Activated effector memory CD4-positive, alpha-beta T cell treated with Interleukin-2 at 50 U/mL for 16 hours (primary cell): ENCODE data around the gene NRL.
"Not testable (repeated sequence)": the region's sequence is repeated elsewhere in the genome, so short reads cannot be mapped to it uniquely, and the experiment has no call there.

Experiments used
- DNase-seq: peaks from one replicate; pipeline ENCODE4 v3.0.0-alpha.2; 2020

NRL gene

DNA sequence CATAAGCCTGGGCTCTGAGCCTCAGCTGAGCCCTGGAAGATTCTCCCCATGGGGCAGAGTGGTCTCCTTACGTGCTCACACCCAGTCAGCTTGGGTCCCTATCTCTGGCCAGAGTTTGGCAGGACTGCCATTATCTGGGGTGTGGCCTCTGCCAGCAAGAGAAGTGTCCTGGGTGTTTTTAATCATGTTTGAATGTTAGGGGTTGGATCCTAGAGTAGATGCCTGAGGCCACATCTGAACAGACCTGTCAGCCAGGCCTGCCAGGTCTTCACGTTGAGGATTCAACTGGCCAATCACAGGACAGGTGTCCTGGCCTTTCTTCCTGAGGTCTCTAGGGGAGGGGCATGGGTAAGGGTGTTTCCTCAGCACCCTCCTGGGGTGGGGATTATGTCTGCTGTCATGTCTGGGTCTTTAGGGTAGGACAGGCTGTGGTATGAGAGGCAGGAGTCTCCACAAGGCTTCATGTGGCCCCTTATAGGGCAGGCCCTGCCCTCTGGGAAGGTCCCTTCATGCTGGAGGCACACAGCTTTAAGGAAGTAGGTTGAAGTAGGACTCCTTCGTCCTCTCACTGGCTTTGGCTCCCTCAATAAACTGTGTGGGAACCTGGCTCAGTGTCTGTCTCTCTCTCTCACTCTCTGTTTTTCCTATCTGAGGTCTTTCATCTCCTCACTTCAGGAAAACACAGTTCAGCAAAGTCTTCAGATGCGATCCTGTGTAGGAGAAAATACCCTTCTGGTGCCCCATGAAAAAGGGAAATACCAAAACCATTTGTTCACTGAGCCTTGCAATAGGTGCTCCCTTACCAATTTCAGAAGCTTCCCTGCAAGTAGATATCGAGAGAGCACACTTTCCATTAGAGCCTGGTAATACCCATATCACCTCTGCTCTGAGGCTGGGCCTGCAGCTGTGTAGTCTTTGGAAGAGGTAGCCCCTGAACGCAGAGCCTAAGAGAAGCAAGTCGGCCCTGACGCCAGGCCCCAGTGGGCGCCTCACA lies 9.0 kb upstream of the NRL start:
- DNase-seq, result no peak

DNA sequence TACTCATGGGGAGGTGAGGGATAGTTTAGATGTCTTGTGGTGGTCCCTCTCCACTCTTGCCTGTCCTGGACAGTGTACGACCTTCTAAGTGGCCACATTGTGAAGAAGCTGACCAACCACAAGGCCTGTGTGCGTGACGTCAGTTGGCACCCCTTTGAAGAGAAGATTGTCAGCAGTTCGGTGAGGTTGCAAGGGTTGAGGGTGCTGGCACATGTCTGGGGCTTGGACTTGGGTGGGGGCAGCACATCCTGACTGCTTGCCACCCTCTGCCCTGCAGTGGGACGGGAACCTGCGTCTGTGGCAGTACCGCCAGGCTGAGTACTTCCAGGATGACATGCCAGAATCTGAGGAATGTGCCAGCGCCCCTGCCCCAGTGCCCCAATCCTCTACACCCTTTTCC lies 8.1 kb upstream of the NRL start:
- DNase-seq, result no peak

DNA sequence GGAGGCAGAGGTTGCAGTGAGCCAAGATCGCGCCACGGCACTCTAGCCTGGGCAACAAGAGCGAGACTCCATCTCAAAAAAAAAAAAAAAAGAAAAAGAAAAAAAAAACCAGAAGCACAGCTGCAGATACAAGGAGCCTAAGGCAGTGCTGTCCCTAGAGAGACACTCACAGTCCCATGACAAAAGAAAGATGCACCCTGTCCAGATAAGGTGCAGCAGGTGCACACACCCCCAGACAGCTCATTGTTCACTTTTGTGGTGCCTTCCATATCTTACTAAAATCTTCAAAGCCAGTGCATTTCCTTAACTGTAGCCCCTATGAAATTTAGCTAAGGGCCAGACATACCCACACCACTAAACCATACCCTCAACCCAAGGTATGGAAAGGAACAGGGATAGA lies 7.7 kb upstream of the NRL start:
- no peak for DNase-seq

DNA sequence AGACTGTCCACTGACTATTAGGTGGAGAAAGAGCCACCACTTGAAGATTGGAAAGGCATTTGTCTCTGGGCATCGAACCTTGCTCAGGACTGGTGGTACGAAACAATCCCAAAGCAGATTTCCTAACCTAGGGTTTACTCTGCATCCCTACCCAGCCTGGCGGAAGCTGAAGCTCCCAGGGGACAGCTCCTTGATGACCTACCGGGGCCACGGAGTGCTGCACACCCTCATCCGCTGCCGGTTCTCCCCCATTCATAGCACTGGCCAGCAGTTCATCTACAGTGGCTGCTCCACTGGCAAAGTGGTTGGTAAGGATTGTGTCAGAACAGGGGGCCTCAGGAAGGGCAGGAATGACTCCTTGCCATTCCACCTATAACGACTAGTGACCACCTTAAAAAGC lies 6.5 kb upstream of the NRL start:
- no peak for DNase-seq

DNA sequence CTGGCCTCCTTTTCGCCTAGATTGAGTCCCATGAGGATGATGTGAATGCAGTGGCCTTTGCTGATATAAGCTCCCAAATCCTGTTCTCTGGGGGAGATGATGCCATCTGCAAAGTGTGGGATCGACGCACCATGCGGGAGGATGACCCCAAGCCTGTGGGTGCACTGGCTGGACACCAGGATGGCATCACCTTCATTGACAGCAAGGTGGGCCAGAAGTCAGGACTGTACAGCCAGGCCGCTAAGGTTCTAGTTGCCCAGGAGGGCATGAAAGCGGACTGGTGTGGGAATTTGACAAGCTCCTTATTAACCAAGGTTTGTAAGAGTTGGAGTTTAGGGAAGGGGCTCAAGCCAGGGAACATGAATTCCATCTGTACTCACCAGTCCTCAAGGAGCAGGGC lies 4.9 kb upstream of the NRL start:
- DNase-seq, result no peak

- no peak for DNase-seq
Measured at GRCh38 chr14:24117179-24117578, 2.4 kb upstream of the NRL start.

DNA sequence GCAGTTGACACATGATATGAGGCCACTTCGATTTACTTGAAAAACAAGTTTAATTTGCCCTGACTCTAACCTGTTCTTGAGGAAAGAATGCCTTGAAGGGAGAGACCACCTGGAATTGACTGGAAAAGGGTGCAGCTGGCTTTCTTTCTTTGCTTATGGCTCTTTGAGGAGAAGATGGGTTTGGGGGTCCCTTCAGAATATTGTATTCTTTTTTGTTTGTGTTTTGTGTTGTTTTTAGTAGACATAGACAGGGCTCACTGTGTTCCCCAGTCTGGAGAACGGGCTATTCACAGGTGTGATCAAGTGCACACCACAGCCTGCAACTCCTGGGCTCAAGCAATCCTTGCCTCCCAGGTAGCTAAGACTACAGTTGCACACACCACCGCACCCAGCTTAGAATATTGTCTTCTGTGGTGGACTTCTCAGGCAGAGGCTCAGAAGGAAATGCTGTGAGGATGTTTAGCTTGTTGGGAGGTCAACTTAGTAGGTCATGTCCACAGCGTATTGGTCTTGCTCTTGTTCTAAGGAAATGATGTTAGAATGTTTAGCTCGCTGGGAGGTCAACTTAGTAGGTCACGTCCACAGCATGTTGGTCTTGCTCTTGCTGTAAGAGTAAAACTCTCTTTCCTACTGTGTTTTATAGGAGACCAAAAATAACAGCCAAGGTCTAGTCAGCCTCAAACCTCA lies 1.5 kb upstream of the NRL start:
- no peak for DNase-seq

DNA sequence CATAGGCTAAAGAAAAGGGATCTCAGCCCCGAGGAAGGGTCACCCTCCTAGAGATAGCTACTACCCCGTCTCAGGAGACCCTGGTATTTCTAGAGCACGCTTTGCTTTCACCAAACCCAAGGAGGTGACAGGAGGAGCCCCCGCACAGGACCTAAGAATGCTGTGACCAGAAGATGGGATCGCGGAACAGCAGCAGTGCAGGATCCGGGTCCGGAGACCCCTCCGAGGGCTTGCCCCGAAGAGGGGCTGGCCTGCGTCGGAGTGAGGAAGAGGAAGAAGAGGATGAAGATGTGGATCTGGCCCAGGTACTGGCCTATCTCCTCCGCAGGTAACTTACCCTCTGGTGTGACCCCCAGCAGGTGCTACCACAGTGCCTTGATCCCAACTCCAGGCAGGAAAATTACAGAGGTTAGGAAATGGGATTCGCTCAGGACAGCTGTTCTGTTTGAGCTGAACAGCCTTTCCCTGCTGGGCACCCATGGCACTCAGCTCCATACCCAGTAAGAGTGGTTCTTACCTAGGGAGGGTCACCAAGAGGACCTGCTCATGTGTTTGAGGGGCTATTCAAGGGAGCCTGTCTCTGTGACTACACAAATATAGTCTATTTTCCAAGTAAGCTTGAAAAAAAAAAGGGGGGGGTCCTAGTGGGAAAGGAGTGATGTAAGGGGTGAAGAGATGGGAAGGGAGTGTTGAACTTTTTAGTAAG lies 826 bp upstream of the NRL start:
- DNase-seq, result no peak

DNA sequence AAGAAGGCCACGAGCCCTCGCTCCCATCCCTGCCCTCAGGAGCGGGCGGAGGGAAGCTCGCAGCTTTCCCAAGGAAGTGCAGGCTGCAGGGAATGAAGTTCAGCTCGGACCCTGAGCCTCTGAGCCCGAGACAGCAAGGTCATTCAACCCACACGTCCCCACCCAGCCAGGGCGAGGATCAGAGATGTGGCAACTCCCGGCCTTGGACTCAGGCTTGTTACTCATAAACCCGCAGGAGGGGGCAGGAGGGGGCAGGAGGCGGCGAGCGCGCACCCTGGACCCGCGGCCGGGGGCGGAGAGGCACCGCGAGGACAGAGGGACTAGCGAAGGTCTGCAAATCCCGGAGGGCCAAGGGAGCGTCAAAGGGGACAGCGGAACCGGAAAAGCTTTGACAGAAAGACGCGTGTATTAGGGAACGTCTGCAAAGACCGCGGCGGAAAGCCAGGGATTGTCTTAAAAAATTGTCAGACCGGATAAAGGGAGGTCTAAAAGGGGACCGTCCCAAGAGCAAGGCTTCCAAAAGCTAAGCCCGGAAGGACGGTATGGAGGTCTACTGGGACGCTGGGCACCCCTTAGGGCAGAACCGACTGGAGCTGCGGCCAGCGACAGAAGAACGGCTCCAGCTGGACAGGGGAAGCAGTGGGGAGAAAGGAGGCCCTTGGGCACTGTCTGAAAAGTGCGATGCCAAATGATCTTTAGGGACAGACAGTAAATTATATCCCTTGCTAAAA lies 783 bp downstream of the NRL start:
- peak; percentile 75 for DNase-seq

DNA sequence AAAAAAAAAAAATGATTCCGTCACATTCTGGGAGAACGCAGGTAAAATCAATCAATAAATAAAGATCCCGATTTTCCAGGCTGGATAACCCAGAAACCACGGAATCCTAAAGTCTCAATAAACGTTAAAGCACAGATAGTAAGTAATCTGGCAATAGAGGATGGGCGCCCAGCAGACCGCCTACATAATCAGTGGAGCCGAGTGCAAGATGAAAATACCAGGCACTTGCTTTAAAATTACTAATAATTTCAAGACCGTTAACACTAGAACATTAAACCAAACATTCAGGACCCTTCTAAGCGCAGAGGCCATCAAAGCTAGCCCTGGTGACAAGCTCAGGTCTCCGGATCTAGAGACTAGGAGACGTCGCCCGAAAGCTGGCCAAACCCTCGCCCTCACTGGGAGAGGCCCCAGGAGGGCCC lies 1.4 kb downstream of the NRL start:
- DNase-seq, result no peak

- DNase-seq, result no peak
Measured at GRCh38 chr14:24110523-24110922, 4.2 kb downstream of the NRL start.

DNA sequence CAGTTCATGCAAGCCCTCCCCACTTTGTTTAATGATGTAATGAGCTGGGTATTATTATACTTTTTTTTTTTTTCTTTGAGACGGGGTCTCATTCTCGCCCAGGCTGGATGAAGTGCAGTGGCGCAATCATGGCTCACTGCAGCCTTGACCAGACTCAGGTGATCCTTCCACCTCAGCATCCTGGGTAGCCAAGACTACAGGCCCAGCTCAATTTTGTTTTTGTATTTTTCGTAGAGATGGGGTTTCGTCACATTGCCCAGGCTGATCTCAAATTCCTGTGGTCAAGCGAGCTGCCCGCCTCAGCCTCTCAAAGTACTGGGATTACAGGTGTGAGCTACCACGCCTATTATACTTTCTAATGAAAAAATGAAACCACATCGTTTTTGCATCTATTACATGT lies 4.7 kb downstream of the NRL start:
- DNase-seq, result no peak

GRCh38 chr14:24108336-24108874 lies 6.3 kb downstream of the NRL start:
- no peak for DNase-seq

GRCh38 chr14:24106672-24107271 lies 8.0 kb downstream of the NRL start:
- DNase-seq, result no peak

- DNase-seq, result not testable (repeated sequence)
Measured at GRCh38 chr14:24105609-24106239, 9.0 kb downstream of the NRL start.

- DNase-seq, result no peak
Measured at GRCh38 chr14:24103451-24103850, 11.3 kb downstream of the NRL start.

- DNase-seq, result no peak
Measured at GRCh38 chr14:24102357-24103048, 12.2 kb downstream of the NRL start.

DNA sequence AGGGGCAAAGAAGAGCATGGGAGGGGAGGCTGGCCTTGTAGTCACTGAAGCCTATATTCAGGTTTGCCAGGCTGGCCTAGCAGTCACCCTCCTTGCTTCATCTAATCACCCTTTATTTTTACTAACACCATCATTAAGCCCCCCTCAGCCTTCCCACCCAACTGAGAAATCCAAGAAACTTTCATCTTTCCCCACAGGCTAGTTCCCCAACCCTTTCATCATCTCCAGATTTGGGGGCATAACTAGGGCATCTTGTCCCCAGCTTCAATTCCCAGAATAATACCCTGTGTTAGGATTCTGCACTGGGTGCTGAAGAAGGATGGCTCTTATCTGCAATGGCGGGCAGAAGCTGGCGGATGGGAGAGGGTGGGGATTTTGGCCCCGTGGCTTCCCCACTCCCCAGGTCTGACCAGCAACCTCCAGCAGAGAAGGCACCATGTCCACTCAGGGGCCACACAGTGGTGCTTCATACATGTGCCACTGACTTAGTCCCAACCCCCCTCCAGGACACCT lies 13.7 kb downstream of the NRL start:
- no peak for DNase-seq

DNA sequence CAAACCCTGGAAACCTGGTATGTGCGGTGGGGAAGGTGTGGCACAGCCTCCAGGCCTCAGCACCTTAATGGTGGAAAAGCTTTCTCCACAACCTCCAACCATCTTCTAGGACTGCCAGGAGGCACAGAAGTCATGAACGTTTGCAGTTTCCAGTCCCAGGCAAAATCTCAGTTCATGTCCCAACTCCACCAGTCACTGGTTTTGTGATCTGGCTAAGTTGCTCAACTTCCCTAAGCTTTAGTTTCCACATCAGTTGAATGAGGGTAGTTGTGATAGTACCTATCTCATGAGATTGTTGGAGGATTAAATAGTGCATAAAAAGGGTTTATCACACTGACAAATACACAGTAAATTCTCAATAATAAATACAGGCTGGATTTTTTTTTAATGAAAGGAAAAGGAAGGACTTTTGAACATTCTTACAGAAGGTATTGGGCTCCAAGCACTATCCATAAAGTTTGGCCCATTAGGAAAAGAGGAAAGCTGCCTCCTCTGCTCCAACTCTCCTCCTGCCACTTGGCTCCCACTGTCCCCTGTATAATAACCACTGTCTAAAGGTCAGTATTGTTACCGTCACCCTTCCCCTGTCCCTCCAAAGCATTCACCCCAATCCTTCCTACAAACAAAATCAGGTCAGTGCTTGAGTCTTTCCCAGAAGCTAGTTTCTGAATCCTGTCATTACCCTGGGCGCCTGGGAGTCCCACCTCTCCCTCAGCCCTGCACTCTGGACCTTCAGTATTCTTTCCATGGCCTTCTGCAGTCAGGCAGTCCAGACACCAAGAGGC lies 14.4 kb downstream of the NRL start:
- no peak for DNase-seq
